LNCaP clone FGC (cell line): Measurements from ENCODE around the gene OPRL1.
A peak's percentile ranks its signal among the peaks of the same experiment; 100 is the strongest.

Experiments
- DNase-seq: peaks from one replicate; pipeline ENCODE4 v3.0.0-alpha.2; 2011; ENCODE audit warnings: low read depth
- H3K4me3 ChIP-seq: 2 replicates; pipeline ENCODE4 v1.5.1; 2011; ENCODE audit warnings: mild to moderate bottlenecking, low read depth, low read length, control low read depth
- TF ChIP-seq, protein P1 (sequence below): IDR thresholded peaks from 2 replicates; pipeline ENCODE4 v1.5.1; 2012; ENCODE audit warnings: mild to moderate bottlenecking; ENCODE audit not compliant: control insufficient read depth, insufficient read depth; ENCODE audit errors: extremely low read depth

OPRL1 gene

DNA sequence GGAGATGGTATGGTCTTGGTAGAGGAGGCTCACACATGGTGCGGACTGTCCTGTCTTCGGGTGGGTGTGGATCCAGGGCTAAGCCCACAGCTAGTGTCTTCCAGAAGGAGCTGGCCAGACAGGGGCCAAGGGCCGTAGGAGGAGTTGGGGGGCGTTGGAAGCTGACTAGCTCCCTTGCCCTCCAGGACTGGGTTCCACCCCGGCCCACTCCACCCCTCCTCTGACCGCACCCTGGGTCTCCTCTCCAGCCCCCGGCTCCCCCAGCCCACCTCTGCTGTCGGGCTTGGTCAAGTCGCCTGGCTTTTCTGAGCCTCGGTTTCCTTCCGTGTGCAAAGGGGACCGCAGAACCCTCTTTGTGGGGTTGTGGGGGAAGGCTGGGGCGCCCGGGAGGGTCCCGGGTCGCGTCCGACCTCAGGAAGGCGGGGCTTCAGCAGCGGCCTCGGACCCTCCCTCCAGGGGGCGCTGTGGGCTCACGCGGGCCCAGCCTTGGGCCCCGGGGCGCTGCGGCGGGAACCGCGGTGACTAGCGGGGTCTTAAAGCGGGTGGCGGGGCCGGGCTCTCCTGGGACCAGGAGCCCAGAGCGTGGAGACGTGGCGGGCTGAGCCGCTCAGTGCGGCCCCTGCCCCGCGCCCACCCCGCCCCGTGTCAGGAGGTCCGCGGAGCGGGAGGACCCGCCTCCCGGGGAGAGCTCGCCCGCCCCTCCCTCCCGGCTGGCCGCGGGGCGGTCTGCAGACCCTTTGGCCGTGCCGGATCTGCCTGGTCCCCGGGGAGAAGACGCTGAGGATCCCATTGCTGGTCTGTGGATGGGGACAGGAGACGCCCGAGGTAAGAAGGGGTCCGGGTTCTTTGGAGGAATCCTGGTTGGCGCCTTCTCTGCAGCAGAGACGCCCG, 22.1 kb downstream of the OPRL1 start:
- H3K4me3 ChIP-seq: peak overlapping the region; percentile 18; the same call in 1 of the 2 replicates
- TF ChIP-seq, protein P1, sequence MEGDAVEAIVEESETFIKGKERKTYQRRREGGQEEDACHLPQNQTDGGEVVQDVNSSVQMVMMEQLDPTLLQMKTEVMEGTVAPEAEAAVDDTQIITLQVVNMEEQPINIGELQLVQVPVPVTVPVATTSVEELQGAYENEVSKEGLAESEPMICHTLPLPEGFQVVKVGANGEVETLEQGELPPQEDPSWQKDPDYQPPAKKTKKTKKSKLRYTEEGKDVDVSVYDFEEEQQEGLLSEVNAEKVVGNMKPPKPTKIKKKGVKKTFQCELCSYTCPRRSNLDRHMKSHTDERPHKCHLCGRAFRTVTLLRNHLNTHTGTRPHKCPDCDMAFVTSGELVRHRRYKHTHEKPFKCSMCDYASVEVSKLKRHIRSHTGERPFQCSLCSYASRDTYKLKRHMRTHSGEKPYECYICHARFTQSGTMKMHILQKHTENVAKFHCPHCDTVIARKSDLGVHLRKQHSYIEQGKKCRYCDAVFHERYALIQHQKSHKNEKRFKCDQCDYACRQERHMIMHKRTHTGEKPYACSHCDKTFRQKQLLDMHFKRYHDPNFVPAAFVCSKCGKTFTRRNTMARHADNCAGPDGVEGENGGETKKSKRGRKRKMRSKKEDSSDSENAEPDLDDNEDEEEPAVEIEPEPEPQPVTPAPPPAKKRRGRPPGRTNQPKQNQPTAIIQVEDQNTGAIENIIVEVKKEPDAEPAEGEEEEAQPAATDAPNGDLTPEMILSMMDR: peak; percentile 57
- DNase-seq: no peak

DNA sequence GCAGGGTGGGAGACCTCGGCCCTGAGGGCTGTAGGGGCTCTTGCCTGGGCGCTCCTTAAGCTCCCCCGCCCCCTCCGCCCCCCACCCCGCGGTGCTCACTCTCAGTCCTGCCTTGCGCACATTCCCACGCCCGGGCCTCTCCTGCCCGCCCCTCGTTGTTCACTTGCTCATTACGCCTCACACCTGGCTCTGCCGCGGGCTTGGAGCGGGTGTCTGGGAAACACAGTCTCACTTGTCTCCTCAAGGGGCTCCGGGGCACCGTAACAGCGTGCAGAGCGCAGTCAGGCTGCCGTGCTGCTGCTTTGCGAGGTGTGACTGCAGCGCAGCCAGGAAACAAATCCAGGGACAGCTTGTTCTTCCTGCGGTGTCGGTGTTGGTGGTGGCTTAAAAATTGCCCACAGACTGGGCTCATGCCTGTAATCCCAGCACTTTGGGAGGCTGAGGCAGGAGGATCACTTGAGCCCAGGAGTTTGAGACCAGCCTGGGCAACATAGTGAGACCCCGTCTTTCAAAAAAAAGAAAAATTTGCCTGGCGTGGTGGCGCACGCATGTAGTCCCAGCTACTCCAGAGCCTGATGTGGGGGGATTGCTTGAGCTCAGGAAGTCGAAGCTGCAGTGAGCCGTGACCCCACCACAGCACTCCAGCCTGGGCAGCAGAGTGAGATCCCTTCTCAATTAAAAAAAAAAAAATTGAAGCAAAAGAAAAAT, 22.9 kb downstream of the OPRL1 start:
- TF ChIP-seq, protein P1: no peak
- no peak overlapping the region for H3K4me3 ChIP-seq
- DNase-seq: no peak

DNA sequence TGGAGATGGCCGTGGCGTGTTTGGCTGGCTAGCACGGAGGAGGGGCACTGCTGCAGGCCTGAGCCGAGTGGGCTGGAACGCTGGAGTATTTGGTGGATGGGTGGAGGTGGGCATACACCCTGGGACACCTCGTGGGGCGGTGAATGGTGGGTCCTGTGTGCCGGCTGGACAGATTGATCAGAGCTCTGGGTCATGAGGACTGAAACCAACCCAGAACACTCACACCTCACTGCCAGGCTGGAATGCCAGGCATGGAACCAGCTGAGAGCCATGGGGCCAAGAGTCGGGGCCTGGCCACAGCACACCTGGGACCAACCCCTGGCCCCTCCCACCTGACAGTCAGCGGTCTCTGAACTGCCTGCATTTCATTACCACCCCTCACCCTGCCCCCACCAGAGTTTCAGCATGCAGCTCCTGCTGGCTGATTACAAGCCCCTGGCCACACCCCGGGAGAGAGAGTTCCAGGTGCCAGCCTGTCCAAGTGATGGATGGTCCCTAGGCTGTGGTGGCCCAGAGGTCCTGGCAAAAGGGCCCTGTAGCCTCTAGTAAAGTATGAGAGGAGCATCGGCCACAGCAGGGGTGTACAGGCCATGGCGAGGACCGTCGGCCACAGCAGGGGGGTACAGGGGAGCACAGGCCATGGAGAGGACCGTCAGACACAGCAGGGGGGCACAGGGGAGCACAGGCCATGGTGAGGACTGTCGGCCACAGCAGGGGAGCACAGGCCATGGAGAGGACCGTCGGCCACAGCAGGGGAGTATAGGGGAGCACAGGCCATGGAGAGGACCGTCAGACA, 24.2 kb downstream of the OPRL1 start:
- no peak for DNase-seq
- TF ChIP-seq, protein P1: no peak
- no peak overlapping the region for H3K4me3 ChIP-seq

DNA sequence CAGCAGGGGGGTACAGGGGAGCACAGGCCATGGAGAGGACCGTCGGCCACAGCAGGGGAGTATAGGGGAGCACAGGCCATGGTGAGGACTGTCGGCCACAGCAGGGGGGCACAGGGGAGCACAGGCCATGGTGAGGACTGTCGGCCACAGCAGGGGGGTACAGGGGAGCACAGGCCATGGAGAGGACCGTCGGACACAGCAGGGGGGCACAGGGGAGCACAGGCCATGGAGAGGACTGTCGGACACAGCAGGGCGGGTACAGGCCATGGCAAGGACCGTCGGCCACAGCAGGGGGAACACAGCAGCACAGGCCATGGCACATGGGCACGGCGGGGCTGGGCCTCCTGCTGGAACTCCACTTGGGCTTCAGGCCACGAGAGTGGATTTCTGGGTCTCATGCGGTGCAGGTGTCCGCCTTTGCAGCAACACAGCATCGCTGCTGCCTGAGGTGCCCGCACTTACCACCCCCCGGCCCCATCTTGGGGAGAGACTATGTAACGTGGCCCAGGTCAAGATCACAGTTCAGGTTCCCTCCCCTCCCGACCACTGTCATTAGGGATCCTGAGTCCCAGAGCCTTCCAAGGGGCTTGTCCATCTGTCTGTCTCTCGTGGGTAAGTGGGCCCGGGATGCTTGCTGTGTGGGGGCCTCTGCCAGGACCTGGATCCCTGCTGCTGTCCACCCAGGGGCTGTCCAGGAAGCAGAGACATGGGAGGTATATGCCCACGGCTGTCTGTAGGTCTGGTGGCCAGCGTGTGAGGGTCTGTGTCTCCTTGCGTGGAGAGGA, 25.0 kb downstream of the OPRL1 start:
- no peak for DNase-seq
- no peak overlapping the region for H3K4me3 ChIP-seq
- TF ChIP-seq, protein P1: no peak

DNA sequence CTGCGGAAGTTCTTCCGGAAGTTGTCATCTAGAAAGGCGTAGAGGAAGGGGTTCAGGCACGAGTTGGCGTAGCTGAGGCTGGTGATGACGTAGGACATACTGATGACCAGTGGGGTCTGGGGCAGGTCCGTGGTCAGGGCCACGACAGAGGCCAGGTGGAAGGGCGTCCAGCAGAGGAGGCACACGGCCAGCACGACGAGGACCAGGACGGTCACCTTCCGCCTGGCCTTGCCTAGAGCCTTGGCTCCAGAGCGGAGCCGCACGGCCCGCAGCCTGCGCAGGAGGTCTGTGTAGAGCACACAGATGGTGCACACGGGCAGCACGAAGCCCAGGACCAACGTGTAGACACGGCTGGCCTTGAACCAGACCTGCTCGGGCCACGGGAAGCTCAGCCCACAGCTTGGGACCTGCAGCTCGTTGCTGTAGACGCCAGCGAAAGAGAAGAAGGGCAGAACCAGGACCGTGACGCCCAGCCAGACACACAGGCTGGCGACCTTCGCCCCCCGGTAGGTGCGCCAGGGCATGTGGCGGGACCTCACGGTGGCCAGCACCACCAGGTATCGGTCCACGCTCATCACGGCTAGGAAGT, 26.1 kb downstream of the OPRL1 start:
- no peak overlapping the region for H3K4me3 ChIP-seq
- no peak for DNase-seq
- TF ChIP-seq, protein P1: no peak
